GM18511 (cell line): ENCODE measurements around the gene SGSM2.

Experiments
- ATAC-seq: cut with Tn5 transposase; IDR thresholded peaks from one replicate; pipeline ENCODE4 v1.9.1; 2021; ENCODE audit warnings: mild to moderate bottlenecking, moderate library complexity; ENCODE audit not compliant: unreplicated experiment

SGSM2 gene

GRCh38 chr17:2397247-2398171, 60.2 kb downstream of the SGSM2 start:
- ATAC-seq = no peak

DNA sequence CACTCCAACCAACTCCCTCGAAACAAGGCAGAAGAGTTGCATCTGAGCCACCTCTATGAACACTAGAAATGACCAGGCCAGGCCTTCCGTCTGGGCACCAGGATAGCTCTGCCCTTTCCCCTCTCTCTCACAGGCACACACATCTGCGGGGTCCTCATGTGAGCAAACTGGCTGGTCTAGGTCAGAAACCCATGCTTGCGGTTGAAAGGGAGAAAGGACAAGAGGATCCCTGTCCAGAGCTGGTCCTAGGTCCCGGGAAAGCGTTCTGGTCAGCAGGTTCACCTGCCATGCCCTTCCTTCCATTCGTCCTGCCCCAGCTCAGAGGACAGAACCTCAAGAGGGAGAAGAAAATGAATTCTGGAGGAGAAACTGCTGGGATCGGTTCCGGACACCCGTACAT, 60.9 kb downstream of the SGSM2 start:
- ATAC-seq = no peak

- no peak for ATAC-seq
These were observed 61.6 kb downstream of the SGSM2 start for GRCh38 chr17:2398655-2399571.

GRCh38 chr17:2399572-2400473, 62.5 kb downstream of the SGSM2 start:
- peak; percentile 50 for ATAC-seq

DNA sequence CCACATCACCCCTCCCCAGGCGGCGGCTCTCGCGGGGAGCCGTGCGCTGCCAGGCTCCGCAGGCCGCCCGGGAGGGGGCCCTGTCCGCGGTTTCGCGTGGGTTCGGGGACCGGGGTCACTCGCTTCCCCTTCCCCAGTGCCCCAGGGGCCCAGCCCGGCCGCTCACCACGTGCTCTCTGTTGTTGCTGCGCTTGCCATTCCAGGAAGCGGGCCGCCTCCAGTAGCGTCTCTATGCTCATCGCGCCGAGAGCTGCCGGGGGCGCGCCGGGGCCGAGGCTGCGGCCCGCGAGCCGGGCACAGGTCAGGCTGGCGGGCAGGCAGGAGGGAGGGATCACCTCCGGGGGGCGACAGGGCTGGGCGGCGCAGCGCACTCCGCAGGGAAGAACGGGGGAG, 63.2 kb downstream of the SGSM2 start:
- ATAC-seq = no peak

DNA sequence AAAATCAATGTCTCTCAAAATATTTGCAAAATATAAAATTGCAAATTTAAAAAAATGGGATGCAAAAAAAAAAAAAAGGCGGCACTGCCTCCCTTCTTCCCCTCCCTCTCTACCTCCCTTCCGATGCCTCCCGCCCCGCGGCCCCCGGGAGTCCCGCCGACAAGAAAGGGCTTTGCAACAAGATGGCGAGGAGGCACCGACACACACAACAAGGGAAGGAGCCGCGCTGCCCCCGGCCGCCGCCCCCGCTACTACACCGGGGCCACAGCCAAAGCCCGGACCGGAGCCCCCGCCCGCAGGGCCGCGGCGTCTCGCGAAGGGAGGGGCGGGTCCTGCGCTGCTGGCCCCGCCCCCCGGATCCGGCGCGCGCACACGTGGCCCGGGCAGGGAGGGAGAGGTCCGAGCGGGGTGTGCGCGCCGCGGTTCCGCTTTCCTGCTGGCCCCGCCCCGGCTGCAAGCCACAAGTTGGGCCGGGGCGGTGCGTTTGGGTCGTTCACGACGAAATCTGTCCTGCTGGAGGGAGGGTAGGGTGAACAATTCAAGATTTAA, 63.6 kb downstream of the SGSM2 start, which contains the start of gene MNT:
Gene MNT (minus strand): TSS at position 184 of the 549 bp plus-strand sequence. CDS start 348 bp downstream, outside the sequence.
- ATAC-seq = peak; percentile 38

DNA sequence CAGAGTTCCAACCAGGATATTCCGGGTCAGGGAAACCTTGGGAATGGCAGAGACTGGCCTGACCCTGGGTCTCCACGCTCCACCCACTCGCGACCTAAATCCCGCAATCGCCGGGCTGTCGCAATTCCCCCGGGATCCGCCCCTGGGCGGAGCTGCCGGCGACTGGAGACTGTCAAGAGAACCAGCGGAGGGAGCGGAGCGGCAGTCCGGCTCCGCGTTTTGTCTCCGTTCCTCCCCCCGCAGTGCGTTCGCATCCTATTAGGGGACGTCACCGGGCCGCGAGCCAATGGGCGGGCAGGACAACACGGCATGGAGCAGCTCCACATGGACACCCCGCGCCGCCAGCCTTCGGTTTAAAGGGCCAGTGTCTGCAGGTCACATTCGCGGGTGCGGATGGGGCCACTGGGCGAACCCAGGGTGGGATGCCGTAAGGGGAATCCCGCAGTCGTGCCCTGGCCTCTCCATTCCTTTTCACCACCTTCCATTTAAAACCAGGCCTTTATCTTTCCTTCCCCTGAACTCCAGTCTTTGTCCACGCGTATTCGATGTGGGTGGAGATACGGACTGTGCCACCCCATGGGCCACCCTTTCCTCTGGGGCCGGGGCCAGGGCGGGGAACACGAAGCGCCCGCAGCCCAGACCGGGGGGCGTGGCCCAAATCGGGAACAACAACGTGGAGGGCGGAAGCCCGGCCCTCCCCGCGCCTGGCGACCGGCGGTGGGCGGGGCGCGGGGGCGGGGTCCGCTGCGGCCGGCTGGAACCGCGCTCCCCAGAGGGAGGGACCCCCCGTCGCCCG, 64.3 kb downstream of the SGSM2 start:
- peak; percentile 58 for ATAC-seq

DNA sequence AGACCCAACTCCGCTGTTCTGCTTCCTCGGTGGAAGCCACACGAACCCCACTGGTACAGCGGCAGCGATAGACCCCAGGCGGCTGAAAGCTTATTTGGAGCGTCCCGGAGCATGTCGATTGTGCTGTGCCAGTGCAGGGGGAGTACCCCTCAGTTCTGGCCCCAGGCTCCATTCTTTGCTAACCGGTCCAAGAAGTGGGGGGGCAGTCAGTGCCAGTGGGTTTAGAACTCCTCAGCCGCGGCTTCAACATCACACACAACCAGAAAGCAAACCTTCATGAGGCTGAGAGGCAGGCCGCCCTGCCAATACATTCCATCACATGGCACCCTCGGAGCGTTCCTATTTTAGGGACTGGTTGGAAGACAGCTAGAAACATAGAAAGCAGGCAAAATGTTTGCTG, 65.2 kb downstream of the SGSM2 start:
- no peak for ATAC-seq

- ATAC-seq = no peak
These were observed 65.7 kb downstream of the SGSM2 start for GRCh38 chr17:2403044-2403443.

DNA sequence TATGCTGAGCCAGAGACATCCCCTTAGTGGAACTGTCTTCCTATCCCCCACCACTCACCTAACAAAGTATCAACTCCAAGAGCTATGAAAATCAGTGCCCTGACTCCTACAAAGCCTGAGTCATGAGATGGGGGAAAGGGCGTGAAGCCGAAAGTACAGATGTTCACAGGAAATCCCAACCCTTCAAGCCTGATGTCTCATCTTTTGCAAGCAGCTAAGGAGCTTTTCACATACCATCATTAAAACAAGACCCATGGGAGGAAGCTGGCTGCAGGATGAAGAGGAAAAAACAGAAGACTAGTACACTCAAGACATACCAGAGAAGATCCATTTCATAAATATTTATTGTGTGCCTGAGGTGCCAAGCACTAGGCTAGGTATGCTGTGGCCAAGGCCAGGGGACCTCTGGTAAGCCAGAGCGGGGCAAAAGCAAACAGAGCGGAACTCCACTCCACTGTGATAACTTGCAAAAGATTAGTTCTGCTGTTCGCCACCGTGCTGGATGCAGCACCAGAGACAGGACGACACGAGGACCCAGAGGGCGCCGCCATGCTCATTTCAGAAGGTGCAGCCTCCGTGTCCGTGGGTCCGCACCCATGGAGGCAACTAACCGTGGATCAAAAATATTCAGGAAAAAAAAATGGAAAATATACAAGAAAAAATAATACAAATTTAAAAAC, 68.1 kb downstream of the SGSM2 start:
- no peak for ATAC-seq

GRCh38 chr17:2406271-2406902, 69.1 kb downstream of the SGSM2 start:
- ATAC-seq = no peak

GRCh38 chr17:2406903-2407790, 69.8 kb downstream of the SGSM2 start:
- no peak for ATAC-seq

DNA sequence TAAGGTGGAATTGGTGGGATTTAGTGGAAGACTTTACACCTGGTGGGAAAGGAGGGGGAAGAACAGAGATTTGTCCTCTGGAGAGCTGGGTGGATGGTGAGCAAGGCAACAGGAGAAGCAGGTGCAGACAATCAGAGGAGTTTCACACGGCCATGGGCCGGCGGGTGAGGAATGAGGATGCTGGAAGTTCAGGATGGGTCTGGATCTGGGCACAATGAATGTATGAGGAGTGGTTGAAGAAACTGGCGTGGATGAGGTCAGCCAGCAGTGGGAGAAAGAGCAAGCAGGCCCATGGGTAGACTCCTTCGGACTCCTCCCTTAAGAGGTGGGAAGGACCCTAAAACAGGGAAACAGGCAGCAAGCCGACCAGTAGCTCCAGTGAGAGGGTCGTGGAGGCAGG, 73.7 kb downstream of the SGSM2 start:
- ATAC-seq = no peak

- ATAC-seq = no peak
These were observed 75.3 kb downstream of the SGSM2 start for GRCh38 chr17:2412561-2413021.

DNA sequence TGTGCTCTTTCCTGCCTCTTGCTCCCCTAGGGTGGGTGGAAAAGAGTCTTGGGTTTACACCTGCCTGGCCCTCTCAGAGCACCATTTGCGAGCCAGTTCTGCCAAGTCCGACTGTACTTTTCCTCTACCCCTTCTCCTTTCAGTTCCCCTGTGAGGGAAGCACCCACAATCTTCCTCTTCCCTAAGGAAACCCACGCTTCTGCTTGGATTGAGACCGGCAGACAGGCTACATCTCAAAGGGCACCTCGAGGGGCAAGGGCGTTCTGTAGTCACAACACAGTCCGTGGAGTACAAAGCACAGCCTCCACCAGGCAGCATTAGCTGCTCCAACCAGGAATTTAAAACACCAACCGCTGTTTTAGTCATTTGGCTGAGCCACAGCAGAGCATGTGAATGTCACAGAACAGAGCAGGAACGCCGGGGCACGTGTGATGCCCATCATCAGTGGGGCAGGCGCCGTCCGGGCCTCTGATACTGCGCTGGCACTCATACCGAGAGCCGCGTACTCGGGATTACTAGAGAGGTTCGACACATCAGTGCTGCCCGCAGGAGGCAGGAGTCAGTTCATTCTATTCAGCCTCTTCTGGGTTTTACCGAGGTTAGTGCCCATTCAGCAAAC, 77.3 kb downstream of the SGSM2 start:
- no peak for ATAC-seq

- no peak for ATAC-seq
These were observed 77.8 kb downstream of the SGSM2 start for GRCh38 chr17:2415081-2415480.
